Forelimb muscle (tissue), 1 donor: ENCODE data around the gene C16orf96. TPM values are rescaled to one million over a fixed set of nuclear protein-coding genes. Genes with fewer than 3 reads are reported as not detected.
A peak's percentile ranks its signal among the peaks of the same experiment; 100 is the strongest.

Source experiments
- DNase-seq: peaks from one replicate; pipeline ENCODE4 v3.0.0-alpha.2; 2013; ENCODE audit warnings: low read depth
- polyA plus RNA-seq: library from polyadenylated mRNA; unstranded; fragments of 120-200 nt; gene quantifications from one replicate; pipeline ENCODE4 v1.2.1, GENCODE V29; 2013; ENCODE audit not compliant: insufficient read length

The C16orf96 gene
- 0.73 TPM for polyA plus RNA-seq

GRCh38 chr16:4556112-4556511 is at the start of gene C16orf96:
C16orf96 (plus strand) TSS chr16:4556340; CDS start chr16:4556490, 150 bp downstream.
- DNase-seq = no peak

DNA sequence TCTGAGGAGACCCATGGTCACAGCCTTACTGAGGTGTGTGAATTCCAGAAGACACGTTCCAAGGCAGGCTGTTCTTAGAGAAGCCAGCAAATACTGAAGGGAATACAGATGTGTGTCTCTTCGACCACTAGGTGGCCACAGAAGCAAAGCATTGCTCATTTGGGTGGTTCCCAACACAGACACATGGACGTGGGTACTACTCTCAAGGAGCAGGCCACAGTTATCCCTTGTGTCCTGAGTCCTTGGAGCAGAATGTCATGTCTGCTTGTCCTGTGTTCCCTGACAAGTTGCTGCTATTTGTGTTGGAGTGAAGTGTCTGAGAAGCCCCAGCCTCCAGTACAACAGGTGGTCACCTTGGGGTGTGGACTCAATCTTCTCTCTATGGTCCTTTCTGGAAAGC is 49.7 kb upstream of the C16orf96 start:
- DNase-seq = peak; percentile 67

DNA sequence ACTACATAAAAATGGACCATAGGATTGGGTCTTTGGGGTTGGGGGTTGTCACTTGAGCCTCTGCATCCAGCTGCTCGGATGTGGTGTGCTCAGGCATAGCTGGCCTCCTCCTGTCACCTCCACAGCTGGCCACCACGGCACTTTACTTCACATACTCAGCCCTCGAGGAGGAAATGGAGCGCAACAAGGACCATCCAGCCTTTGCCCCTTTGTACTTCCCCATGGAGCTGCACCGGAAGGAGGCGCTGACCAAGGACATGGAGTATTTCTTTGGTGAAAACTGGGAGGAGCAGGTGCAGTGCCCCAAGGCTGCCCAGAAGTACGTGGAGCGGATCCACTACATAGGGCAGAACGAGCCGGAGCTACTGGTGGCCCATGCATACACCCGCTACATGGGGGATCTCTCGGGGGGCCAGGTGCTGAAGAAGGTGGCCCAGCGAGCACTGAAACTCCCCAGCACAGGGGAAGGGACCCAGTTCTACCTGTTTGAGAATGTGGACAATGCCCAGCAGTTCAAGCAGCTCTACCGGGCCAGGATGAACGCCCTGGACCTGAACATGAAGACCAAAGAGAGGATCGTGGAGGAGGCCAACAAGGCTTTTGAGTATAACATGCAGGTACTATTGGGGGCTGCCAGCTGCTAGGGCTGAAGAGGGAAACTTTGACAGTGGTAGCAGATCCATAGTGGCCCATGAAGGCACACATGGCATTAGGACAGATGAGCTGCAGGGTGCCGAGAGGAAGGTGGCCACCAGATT is 48.4 kb upstream of the C16orf96 start:
- no peak for DNase-seq

DNA sequence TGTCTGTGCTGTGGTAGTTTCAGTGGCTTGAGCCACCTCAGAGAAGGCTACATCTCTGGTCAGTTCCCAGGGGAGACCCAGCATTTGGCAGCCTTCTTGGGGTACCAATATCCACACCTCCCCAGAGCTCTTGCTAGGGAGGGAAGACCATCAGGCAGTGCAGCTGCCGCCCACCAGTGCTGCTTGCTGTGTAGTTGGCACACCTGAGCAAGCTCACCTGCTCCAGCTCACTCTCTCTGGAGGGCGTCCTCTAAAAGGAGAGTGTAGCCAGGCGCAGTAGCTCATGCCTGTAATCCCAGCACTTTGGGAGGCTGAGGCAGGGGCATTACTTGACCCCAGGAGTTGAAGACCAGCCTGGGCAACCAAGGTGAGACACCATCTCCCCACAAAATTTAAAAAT is 47.3 kb upstream of the C16orf96 start:
- DNase-seq = no peak

- no peak for DNase-seq
These were observed 46.7 kb upstream of the C16orf96 start for GRCh38 chr16:4509420-4509819.

GRCh38 chr16:4510131-4510530 is 46.0 kb upstream of the C16orf96 start:
- no peak for DNase-seq

DNA sequence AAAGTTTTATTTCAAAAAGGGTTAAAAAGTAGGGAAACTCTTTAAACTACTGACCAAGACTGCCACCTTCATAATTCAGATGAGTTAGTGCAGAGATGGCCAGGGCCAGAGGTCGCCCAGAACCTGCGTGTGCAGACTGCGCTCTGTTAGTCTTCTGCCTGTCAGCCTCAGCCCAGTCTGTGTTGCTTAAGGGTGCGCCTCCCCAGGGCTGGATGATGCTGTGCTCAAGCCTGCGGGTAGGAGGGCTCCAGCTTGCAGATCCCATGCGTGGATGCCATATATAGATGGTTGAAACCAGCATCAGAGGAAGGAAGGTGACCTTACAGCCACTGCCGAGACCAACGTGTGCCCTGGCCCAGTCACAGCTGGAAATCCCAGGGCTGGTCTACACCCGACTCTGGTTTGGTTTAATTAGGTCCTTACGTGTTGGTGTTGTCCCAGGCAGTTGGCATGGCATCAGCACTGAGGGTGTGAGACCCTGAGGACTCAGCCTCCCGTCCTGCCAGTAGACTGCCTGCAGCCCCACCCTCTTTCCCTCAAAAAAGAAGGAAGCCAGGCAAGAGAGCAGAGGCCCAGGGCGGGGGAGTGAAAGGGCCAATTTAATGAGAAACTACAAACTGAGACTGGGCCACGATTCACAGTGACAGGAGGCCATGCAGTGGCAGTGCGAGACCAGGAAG is 45.3 kb upstream of the C16orf96 start:
- no peak for DNase-seq

GRCh38 chr16:4511441-4512082 is 44.6 kb upstream of the C16orf96 start:
- DNase-seq = no peak

GRCh38 chr16:4512473-4512872 is 43.7 kb upstream of the C16orf96 start:
- no peak for DNase-seq

GRCh38 chr16:4513086-4513860 is 42.9 kb upstream of the C16orf96 start:
- DNase-seq = no peak

DNA sequence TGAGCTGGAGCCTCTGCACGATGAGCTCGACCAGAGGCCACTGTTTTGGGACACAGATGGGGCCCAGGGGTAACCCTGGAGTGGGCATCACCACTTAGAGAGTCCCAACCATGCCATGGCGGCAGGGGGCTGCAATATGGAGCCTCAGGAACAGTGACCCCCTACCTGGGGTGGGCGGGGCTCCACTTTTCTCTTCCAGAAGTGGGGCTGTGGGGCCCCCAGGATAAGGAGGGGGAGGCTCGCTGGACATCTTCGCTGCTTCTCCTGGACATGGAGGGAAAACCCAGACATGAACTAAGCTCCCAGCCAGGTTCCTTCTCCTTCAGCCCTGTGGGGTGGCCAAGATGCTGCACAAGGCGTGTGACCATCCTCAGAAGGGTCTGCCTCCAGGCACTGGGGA is 42.3 kb upstream of the C16orf96 start:
- no peak for DNase-seq

DNA sequence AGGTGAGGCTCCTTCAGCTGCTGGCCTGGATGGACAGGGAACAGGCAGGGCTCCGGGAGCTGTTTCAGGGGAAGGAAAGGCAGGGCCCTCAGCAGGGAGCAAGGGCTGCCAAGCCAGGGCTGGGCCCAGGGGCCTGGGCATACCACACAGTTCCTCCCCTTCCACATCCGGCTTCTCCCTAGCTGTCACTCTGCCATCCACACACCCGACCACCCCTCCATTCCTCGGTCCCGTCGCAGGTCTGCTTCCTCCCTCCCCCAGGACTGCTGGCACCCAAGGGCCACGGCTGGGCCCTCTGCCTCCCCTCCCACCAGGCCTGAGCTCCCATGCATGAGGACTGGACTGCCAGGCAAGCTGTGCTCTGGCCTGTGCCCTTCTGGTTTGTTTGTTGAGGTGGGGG is 41.5 kb upstream of the C16orf96 start:
- no peak for DNase-seq

DNA sequence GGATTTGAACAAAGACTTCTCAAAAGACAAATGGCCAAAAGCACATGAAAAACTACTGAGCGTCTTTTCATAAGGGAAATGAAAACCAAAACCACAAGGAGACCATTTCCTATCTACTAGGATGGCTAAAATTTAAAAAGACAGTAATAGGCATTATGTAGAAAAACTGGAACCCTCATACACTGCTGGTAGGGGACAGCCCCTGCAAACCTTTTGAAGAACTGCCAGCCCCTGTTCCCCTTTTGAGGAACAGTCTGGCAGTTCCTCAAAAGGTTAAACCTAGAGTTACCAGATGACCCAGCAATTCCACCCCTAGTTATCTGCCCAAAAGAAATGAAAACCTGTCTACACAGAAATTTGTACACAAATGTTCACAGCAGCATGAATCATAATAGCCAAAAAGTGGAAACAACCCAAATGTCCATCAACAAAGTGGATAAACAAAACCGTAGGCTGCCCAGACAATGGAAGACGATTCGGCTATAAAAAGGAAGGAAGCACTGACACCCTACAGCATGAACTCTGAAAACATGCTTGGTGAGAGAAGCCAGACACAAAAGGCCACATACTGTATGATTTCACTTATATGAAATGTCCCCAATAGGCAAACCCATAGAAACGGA is 40.4 kb upstream of the C16orf96 start:
- no peak for DNase-seq

DNA sequence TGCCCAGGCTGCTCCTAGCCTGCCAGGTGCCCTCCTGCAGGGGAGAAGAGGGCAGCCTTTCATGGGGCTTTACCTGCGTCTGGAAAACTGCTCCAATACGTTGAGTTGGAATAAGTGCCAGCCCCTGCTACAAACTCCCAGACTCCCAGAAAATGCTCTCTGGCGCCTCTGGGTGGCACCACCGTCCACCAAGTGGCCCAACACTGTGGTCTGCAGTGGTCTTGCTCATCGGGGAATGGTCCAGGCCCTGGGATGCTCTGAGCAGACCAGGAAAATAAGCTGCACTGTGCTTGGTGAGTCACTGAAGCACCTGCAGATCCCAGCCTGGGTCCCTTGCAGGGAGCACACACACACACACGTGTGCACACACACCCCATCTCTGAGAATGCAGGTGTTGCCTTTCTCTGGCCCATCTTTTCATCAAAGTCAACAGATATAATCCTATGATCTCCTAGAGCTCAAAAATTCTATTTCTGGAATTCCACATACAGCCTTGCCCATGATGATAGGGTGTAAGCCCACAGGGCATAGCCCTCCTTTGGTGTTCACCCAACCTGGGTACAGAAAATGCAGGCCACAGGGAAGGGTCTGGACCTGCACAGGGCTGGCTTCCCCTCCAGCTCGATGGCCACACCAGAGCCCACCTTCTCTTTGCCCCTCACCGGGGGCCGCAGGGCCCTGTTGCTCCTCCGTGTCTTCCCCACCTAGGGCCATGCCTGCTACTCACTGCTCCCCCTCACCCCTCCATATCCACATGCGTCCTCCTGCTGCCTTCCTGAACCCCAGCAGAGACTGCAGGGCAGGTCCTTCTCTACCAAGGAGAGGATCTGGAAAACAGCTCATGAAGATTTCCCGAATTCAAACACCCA is 38.1 kb upstream of the C16orf96 start:
- no peak for DNase-seq

- DNase-seq = no peak
These were observed 36.7 kb upstream of the C16orf96 start for GRCh38 chr16:4519274-4520058.

- no peak for DNase-seq
These were observed 35.2 kb upstream of the C16orf96 start for GRCh38 chr16:4520913-4521312.

DNA sequence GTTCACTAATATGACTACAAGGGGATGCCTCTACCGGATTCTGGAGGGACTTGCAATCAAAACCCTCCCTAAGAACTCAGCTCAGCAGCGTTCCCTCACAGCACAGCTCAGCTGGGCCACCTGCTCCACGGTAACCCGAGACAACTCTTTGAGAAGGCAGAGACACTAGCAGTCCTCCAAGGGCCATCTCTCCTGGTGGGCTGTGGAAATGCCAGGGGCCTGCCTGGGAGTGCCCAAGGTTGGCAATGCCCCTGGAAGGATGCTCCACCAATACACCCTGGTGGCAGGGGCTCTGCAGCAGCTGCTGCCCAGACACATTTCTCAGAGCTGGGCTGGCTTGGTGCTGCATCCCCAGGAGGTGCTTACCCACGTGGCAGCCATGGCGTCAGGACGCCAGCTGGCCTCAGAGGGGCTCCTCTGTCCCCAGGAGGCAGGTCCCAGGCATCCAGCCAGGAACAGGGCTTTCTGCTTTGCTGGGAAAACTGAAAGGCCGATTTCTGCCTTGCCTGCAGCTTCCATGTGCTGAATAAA is 34.0 kb upstream of the C16orf96 start:
- no peak for DNase-seq

DNA sequence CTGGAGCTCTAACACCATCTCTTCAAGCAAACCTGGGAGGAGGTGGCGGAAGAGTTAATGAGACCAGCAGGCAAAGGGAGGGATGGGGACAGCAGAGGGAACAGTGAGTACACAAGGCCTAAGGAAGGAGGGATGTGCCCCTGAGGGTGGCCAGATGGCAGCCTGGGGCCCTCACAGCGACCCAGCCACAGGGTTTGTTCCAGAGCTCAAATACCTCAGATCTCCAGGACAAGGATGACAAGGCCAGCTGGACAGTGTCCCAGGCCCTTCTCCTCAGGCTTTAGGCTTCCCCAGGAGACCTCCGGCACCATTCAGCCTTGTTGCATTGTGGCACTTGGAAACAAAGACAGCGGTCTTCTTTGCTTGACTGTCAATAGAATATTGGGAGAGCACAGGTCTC is 32.5 kb upstream of the C16orf96 start:
- DNase-seq = no peak

DNA sequence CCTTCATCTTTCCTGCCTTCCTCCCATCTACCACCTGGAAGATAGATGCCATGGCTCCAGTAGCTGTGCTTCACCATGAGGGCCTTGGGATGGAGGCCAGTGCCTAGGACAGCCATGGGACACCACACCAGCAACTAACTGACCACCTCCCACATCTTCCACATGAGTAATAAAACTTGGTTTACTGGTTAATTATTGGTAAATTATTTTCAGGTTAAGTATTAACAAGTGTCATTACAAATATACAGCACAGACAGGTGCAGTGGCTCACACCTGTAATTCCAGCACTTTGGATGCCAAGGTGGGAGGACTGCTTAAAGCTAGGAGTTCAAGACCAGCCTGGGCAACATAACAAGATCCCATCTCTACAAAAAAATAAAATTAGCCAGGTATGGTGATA is 31.6 kb upstream of the C16orf96 start:
- DNase-seq = no peak

DNA sequence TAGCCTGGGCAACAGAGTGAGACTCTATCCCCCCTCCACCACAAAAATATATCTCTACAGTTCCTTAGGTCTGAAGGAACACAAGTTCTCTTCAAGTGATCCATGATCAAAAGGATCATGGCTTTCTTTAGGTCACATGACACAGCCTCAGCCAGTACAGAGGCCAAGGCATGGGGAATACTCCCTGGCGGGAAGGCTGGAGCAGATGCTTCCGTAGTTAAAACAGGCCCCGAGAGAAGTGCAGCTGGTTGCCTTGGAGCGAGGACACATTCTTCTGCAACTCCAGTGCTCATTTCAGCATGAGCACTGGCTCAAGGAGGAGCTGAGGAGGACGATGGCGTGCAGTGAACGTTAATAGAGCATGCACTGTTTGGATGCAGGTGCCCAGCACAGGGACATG is 31.1 kb upstream of the C16orf96 start:
- DNase-seq = peak; percentile 62
